Stimulated activated CD4-positive, alpha-beta T cell treated with anti-CD3 and anti-CD28 coated beads, Interleukin-4, amount 100 ng/mL, for 24 hours (primary cell): ENCODE results near the gene JOSD2.
"Not testable (repeated sequence)": the region's sequence is repeated elsewhere in the genome, so short reads cannot be mapped to it uniquely, and the experiment has no call there.

ENCODE experiments used
- DNase-seq: peaks from one replicate; pipeline ENCODE4 v3.0.0-alpha.2; 2020

Gene JOSD2

DNA sequence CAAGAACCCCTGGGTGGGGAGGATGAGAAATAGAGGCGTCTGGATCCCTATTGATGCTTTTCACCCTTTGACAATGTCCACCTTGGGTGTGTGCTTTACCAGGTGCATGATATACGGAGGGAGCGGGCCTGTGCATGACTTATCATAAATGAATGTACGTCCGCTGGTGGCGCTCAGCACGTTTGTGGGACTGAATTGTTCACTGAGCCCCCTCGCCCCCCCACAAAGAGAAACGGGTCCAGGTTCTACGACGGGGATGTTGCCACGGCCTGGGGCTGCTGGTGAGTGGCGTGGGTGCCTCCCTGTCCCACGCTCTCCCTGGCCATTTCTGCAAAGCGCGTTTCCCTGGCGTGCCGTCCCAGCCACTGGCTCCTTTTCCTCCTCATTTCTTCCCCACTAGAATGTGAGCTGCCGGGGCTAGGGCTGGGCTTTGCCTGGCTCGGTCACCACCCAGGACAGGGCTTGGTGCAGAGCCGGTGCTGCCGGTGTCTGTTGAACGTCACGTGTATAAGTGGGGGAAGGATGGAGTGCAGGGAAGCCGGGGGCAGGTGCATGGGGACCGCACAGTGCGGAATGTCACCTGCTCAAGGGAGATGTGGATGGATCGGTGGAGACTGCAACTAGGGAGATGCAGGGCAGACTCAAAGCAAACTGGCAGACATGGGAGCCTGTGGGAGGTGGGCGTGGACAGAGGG lies 35.7 kb upstream of the JOSD2 start:
- DNase-seq: no peak

- DNase-seq: no peak
These were observed 32.0 kb upstream of the JOSD2 start for GRCh38 chr19:50542943-50543342.

DNA sequence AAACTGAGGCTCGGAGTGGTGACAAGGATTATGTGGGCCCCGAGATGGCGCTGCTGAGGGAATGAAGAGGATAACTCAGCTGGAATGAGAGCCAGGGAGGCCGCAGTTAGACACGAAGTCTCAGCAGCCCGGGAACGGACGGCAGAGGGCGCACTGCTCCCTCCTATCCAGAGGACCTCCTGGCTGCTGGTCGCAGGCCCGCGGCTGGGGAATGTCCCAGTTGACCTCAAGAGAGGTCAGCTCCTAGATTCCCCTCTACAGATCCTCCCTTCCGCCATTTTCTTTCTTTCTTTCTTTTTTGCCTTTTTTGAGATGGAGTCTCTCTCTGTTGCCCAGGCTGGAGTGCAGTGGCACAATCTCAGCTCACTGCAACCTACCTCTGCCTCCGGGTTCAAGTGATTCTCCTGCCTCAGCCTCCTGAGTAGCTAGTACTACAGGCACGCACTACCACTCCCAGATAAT lies 26.8 kb upstream of the JOSD2 start:
- peak; percentile 72 for DNase-seq

DNA sequence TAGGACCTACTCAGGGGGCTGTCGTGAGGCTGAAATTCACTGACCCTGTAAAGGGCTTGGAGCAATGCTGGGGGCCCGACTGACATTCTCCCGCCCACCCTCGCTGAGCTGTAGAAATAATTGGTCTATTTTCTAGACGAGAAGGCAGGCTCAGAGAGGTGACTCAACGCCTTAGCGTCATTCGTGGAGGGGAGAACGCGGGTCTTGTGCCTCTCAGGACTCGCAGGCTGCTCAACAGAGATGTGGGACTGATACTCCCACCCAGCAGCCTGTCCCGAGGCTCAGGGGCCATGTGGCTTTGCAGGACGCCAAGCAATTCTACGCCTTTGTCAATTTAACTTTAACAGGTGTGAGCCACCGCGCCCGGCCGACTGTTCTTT lies 26.3 kb upstream of the JOSD2 start:
- DNase-seq: no peak

DNA sequence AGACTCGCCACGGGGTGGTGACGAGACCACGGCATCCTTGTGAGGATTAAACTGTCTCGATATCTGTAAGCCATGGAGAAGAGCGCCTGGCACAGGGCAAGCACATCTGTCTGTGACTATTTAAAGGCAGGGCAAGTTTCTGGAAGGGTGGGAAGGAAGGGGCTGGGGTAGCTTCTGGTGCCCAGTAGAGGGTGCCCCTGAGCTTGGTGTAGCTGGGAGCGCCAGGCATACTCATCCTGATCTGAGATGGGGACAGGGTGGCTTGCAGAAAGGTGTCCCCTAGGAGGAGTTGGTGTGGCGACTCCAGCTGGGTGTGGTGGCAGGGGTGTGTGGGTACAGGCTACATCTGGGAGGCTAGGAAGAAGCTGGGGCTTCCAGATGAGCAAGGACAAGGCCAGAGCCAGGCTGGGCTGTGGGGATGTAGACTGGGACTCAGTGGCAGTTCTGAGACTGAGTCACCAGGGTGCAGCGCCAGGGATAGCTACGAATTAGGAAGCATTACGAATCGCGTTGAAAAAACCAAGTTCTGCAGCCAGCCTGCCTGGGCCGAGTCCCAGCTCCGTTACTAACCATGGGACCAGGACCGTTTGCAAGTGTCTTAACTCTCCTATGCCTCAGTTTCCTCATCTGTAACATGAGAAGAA lies 25.8 kb upstream of the JOSD2 start:
- DNase-seq: no peak

GRCh38 chr19:50535672-50536187 lies 24.7 kb upstream of the JOSD2 start:
- DNase-seq: no peak

DNA sequence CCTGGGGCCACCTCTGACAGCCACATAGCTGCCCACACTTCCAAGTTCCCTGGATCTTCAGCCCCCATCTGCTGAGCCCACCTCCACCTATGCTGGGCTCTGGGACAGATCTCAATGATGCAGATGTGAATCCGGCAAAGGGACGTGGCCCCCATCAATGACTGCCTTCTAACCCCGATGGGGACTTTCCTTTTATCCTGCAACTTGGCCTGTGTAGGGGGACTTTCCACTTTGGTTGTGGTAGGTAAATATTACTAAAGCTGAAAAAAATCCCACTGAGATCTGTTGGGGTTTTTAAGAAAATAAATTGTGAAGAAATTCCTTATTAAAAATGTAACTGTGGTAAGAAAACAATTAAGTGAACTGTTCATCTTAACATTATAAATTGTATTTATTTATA lies 23.5 kb upstream of the JOSD2 start:
- no peak for DNase-seq

DNA sequence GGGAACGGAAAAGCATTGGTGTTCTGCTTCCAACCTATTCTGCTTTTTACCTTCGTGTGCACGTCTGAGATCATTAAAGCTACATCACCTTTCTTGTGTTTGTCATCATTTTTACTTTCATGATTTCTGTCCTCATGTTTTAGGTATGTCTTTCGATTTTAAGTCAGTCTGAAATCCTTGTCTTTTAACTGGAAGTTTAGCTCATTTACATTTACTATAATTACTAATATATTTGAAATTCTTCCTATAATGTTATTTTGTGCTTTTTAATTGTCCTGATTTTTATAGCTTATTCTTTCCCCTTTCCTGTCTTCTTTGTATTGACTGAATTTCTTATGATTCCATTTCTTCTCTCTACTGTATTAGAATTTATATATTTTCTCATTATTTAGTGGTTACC lies 22.0 kb upstream of the JOSD2 start:
- no peak for DNase-seq

- no peak for DNase-seq
These were observed 20.2 kb upstream of the JOSD2 start for GRCh38 chr19:50531171-50531612.

DNA sequence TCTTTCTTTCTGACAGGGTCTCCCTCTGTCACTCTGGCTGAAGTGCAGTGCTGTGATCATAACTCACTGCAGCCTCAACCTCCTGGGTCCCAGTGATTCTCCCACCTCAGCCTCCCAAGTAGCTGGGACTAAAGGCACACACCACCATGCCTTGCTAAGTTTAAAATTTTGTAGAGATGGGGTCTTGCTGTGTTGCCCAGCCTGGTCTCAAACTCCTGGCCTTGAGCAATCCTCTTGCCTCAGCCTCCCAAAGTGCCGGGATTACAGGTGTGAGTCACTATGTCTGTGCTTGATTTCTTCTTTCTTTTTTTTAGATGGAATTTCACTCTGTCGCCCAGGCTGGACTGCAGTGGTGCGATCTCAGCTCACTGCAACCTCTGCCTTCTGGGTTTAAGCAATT lies 17.1 kb upstream of the JOSD2 start:
- DNase-seq: not testable (repeated sequence)

DNA sequence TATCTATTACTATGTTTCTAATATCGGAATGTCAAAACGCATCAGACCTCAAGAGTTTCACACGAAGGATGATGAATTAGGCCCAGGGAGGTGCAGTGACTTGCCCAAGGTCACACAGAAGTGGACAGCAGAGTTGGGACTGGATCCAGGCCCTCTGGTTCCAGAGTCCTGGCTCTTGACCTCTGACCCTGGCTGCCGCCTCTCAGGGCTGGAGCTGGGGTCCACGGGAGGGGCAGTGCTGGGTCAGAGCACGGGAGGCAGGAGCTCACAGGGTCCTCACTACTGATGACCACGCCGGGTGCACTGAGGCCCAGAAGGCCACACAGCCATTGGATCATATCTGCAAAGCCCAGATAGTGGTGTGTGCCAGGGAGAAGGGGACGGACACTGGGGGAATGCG lies 11.9 kb upstream of the JOSD2 start:
- DNase-seq: no peak

- no peak for DNase-seq
These were observed 10.0 kb upstream of the JOSD2 start for GRCh38 chr19:50520822-50521465.

DNA sequence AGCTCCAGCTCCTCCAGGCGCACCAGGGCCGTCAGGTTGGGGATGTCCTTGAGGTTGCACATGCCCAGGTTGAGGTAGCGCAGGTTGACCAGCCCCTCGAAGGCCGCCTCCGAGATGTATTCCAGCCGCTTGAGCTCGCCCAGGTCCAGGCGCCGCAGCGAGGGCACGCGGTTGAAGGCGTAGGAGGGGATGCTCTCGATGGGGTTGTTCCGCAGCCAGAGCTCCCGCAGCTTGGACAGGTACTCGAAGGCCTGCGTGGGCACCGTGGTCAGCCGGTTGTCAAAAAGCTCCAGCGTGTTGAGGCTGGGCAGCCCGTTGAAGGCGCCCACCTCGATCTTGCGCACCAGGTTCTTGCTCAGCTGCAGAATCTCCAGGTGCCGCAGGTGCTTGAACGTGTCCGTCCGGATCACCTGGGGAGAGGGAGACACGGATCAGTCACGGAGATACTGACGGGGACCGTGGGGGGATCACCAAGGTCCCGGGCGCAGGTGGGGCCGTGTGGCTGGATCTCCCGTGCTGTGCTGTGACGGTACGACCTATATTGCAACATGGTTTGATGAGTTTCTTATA lies 8.1 kb upstream of the JOSD2 start:
- DNase-seq: no peak

DNA sequence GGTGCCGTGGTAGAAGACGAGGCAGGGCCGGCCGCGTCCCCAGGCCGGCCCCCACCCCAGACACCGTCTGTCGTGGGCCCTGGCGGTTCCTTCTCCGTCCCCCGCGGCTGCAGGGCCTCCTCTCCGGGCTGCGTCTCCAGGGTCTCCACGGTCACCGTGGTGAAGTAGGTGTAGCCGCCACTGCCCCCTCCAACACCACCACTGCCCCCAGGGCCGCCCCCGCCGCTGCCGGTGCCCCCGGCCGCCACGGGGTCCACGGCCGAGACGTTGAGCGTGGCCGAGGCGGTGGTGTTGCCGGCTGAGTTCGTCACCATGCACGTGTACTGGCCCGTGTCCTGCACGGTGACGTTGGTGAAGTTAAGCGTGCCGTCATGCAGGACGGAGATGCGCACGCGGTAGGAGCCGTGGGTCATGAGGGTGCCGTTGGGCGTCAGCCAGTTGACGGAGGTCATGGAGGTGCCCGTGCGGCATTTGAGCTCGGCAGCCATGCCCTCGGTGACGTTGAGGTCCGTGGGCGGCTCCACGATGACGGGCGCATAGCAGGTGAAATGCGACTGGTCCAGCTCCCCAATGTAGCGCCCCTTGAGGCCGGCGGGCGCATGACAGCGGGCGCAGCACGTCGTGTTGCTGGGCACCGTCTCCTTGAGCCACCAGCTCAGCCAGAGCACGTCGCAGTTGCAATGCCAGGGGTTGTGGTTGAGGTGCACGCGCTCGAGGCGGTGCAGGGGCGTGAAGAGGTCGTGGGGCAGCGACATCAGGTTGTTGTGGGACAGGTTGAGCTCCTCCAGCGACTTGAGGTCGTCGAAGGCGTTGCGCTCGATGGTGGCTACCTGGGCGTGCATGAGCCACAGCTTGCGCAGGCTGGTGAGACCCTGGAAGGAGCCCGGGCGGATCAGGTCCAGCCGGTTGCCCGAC lies 7.4 kb upstream of the JOSD2 start:
- DNase-seq: no peak

- no peak for DNase-seq
These were observed 6.7 kb upstream of the JOSD2 start for GRCh38 chr19:50517704-50518075.

DNA sequence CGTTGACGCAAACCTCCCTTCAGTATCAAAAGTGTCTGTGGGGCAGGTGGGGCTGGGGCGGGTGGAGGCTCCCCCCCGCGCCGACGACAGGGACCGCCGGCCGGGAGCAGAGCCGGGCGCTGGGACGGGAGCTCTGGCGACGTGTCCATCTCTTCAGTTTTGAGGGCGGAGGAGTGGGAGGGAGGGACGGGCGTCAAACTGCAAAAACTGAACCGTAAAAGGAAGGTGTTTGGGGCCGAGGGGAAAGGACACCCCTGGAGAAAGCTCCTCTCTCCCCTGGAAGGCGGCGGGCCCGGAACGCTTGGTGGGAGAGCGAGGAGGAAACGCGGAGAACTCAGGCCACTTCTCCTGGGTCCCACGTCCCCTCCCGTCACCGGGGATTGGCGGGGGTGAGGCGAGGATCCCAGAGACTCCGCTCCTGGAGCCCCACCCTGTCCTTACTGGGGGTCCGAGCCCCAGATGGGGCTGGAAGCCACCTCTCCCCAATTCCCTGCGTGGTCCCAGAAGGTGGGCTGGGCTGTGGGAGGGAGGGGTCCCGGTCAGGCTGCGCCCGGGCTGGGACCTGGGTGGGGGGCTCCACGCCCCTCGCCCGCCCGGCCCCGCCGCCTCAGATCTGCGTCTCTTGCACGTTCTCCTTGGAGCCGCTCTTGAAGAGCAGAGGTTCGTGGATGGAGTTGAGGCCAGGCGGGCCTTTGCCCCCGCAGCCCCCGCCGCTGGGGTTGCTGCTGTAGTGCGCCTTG lies 6.1 kb upstream of the JOSD2 start:
- no peak for DNase-seq

DNA sequence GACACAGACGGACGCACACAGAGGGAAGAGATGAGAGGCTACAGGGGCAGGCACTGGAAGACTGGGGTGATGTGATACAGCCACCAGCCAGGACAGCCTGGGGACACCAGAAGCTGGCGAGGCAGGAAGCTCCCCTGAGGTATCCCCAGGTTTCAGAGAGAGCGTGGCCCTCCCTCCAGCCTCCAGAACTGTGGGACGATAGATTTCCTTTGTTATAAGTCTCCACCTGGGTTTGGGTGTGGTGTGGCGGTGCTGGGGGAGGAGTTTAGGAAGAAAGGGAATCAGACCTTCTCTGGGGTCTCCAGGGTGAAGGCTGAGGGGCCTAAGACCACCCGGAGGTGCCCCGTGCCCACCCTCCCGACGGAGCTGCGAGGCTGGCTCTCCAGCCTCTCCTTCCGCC lies 5.5 kb upstream of the JOSD2 start:
- no peak for DNase-seq

DNA sequence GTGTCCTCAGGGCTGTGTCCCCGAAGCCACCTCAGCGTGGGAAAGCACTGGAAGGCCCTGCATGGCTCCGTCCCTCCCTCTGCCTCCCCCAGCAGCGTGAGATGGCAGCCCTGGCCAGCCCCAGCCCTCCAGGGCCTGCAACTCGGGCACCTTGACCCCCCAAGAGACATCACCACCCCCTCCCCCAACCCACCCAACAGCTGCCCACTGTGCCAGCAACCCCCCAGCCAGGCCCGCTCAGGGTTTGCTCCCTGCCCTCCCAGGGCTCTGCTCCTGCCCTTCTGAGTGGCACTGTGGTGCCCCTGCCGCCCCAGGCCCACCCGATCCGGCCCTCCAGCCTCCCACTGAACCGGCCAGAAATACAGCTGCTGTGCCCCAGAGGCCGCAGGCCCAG lies 4.2 kb upstream of the JOSD2 start:
- no peak for DNase-seq

- DNase-seq: no peak
These were observed 3.6 kb upstream of the JOSD2 start for GRCh38 chr19:50514346-50515167.

GRCh38 chr19:50513746-50514345 lies 2.9 kb upstream of the JOSD2 start, which contains the start of gene ASPDH:
ASPDH (minus strand) TSS chr19:50513913; CDS start chr19:50513823, 90 bp downstream.
- DNase-seq: no peak
